AG08395 (cell line): ENCODE data around the gene BPIFB2.
"Not testable (repeated sequence)": the region's sequence is repeated elsewhere in the genome, so short reads cannot be mapped to it uniquely, and the experiment has no call there.

Experiments used
- DNase-seq: peaks from one replicate; pipeline ENCODE4 v3.0.0; 2012; ENCODE audit warnings: mixed read lengths, low spot score

The BPIFB2 gene

GRCh38 chr20:33042983-33043730 lies 35.7 kb downstream of the BPIFB2 start:
- DNase-seq = no peak

- no peak for DNase-seq
Observed at GRCh38 chr20:33043731-33044181, 36.3 kb downstream of the BPIFB2 start.

- DNase-seq = not testable (repeated sequence)
Observed at GRCh38 chr20:33045129-33045721, 37.7 kb downstream of the BPIFB2 start.

GRCh38 chr20:33046412-33046811 lies 38.9 kb downstream of the BPIFB2 start:
- no peak for DNase-seq

- DNase-seq = no peak
Observed at GRCh38 chr20:33051333-33051732, 43.8 kb downstream of the BPIFB2 start.

GRCh38 chr20:33053291-33054106 lies 46.0 kb downstream of the BPIFB2 start, which contains the start of gene BPIFB3:
Gene BPIFB3 (plus strand): TSS chr20:33053903. CDS start chr20:33055436, 1,533 bp downstream.
- DNase-seq = no peak

- no peak for DNase-seq
Observed at GRCh38 chr20:33054381-33054780, 46.9 kb downstream of the BPIFB2 start.

- no peak for DNase-seq
Observed at GRCh38 chr20:33054791-33055190, 47.3 kb downstream of the BPIFB2 start.

- no peak for DNase-seq
Observed at GRCh38 chr20:33059136-33059535, 51.6 kb downstream of the BPIFB2 start.

GRCh38 chr20:33059741-33060390 lies 52.4 kb downstream of the BPIFB2 start:
- DNase-seq = no peak

GRCh38 chr20:33061658-33062028 lies 54.1 kb downstream of the BPIFB2 start:
- no peak for DNase-seq

GRCh38 chr20:33062105-33062824 lies 54.8 kb downstream of the BPIFB2 start:
- DNase-seq = no peak

GRCh38 chr20:33062825-33063149 lies 55.3 kb downstream of the BPIFB2 start:
- DNase-seq = no peak

GRCh38 chr20:33063271-33063670 lies 55.8 kb downstream of the BPIFB2 start:
- DNase-seq = no peak

GRCh38 chr20:33064572-33065287 lies 57.2 kb downstream of the BPIFB2 start:
- DNase-seq = no peak

GRCh38 chr20:33065785-33066184 lies 58.3 kb downstream of the BPIFB2 start:
- DNase-seq = no peak

GRCh38 chr20:33067806-33068205 lies 60.3 kb downstream of the BPIFB2 start:
- no peak for DNase-seq

GRCh38 chr20:33068251-33068939 lies 60.9 kb downstream of the BPIFB2 start:
- DNase-seq = no peak

- no peak for DNase-seq
Observed at GRCh38 chr20:33069673-33070072, 62.2 kb downstream of the BPIFB2 start.
